Thymus (tissue), 11 donors: ENCODE data around the gene ADAMTS19. TPM values are rescaled to one million over a fixed set of nuclear protein-coding genes. Genes with fewer than 3 reads are reported as not detected.

Experiments
- DNase-seq, 9 donors: peaks; one replicate each; pipeline ENCODE4 v3.0.0-alpha.2; 2013; ENCODE audit warnings: low spot score in 9 of 9, low read depth in 6 of 9, missing footprints in 1 of 9
- H3K27ac ChIP-seq, 2 donors: one replicate each; pipeline ENCODE4 v1.5.1; 2013; ENCODE audit warnings: control low read depth in 1 of 2, low read depth in 1 of 2, low read length in 1 of 2, mild to moderate bottlenecking in 1 of 2, moderate library complexity in 1 of 2
- H3K27me3 ChIP-seq, 2 donors: one replicate each; pipeline ENCODE4 v1.5.1; 2013; ENCODE audit warnings: low read length in 1 of 2; ENCODE audit not compliant: control insufficient read depth in 2 of 2, insufficient read depth in 1 of 2
- H3K36me3 ChIP-seq, 2 donors: one replicate each; pipeline ENCODE4 v1.5.1; 2013; ENCODE audit warnings: low read length in 1 of 2, mild to moderate bottlenecking in 1 of 2, moderate library complexity in 1 of 2; ENCODE audit not compliant: control insufficient read depth in 2 of 2, insufficient read depth in 2 of 2
- H3K4me1 ChIP-seq, 2 donors: one replicate each; pipeline ENCODE4 v1.5.1; 2013; ENCODE audit warnings: low read length in 2 of 2; ENCODE audit not compliant: control insufficient read depth in 2 of 2, insufficient read depth in 2 of 2
- H3K4me3 ChIP-seq, 2 donors: one replicate each; pipeline ENCODE4 v1.5.1; 2013; ENCODE audit warnings: low read length in 2 of 2, control low read depth in 1 of 2, mild to moderate bottlenecking in 1 of 2
- H3K9me3 ChIP-seq, 2 donors: one replicate each; pipeline ENCODE4 v1.5.1; 2013; ENCODE audit warnings: low read length in 1 of 2, mild to moderate bottlenecking in 1 of 2; ENCODE audit not compliant: control insufficient read depth in 2 of 2, insufficient read depth in 1 of 2
- WGBS: extraction: QIAGEN DNeasy Blood & Tissue Kit; methylation state at CpG from one replicate; pipeline ENCODE4 v1.1.7; 2013; 5-methylcytosine and 5-hydroxymethylcytosine counted together
- polyA plus RNA-seq: library from polyadenylated mRNA; stranded (reverse); fragments of 200-250 nt; gene quantifications from one replicate; pipeline ENCODE4 v1.2.3, GENCODE V29; 2013
- total RNA-seq: library from RNA; stranded (reverse); fragments of 120-200 nt; gene quantifications from one replicate; pipeline ENCODE4 v1.2.4, GENCODE V29; 2013
- donor health status: healthy.

ADAMTS19 gene
- total and polyA plus RNA-seq, 2 donors = 0.09 to 0.76 TPM

GRCh38 chr5:129601576-129601975 lies 141.5 kb downstream of the ADAMTS19 start:
- no peak for DNase-seq
- WGBS = 91% methylated on average over 2 of the region's 2 CpGs
- H3K4me1 ChIP-seq = no peaks in the 10 kb centered on the region
- no peaks in the 10 kb centered on the region for H3K36me3 ChIP-seq
- no peak overlapping the region for H3K27ac ChIP-seq
- no peaks in the 10 kb centered on the region for H3K27me3 ChIP-seq
- H3K4me3 ChIP-seq = no peak overlapping the region
- H3K9me3 ChIP-seq = no peaks in the 10 kb centered on the region

DNA sequence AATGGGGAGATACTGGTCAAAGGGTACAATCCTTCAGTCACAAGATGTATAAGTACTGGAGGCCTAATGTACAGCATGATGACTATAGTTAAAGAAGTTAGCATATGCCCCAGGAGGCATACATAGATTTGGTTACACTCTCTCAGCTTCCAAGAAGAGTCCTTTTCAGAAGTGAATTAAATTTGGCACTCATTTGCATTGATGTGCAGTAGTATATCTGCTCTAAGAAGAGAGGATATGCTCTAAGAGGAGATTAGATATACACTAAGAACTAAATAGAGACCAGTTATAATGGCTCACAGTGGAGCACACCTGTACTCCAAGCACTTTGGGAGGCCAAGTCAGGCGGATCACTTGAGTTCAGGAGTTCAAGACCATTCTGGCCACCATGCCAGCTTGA lies 148.3 kb downstream of the ADAMTS19 start:
- H3K4me3 ChIP-seq = no peak overlapping the region
- H3K36me3 ChIP-seq = no peaks in the 10 kb centered on the region
- H3K27ac ChIP-seq = no peak overlapping the region
- H3K4me1 ChIP-seq = no peaks in the 10 kb centered on the region
- DNase-seq = no peak
- H3K27me3 ChIP-seq = no peaks in the 10 kb centered on the region
- WGBS = 80% methylated on average over 1 of the region's 1 CpG
- no peaks in the 10 kb centered on the region for H3K9me3 ChIP-seq

GRCh38 chr5:129609710-129610109 lies 149.6 kb downstream of the ADAMTS19 start:
- Histone ChIP-seq H3K4me3 (no peak overlapping the region), H3K27me3 (no peaks in the 10 kb centered on the region), H3K9me3 (no peaks in the 10 kb centered on the region), H3K4me1 (no peaks in the 10 kb centered on the region), H3K36me3 (no peaks in the 10 kb centered on the region), H3K27ac (no peak overlapping the region)
- DNase-seq = no peak
- 97% methylated on average over 1 of the region's 1 CpG for WGBS

- no peaks in the 10 kb centered on the region for H3K27me3 ChIP-seq
- H3K27ac ChIP-seq = no peak overlapping the region
- WGBS = 99% methylated on average over 1 of the region's 1 CpG
- H3K4me1 ChIP-seq = no peaks in the 10 kb centered on the region
- no peak for DNase-seq
- H3K36me3 ChIP-seq = no peaks in the 10 kb centered on the region
- H3K4me3 ChIP-seq = no peak overlapping the region
- no peaks in the 10 kb centered on the region for H3K9me3 ChIP-seq
These were observed 156.4 kb downstream of the ADAMTS19 start for GRCh38 chr5:129616517-129616916.

GRCh38 chr5:129617206-129617605 lies 157.1 kb downstream of the ADAMTS19 start:
- H3K4me3 ChIP-seq = no peak overlapping the region
- H3K36me3 ChIP-seq = no peaks in the 10 kb centered on the region
- H3K27ac ChIP-seq = no peak overlapping the region
- H3K9me3 ChIP-seq = no peaks in the 10 kb centered on the region
- 92% methylated on average over 1 of the region's 1 CpG for WGBS
- no peaks in the 10 kb centered on the region for H3K27me3 ChIP-seq
- no peaks in the 10 kb centered on the region for H3K4me1 ChIP-seq
- DNase-seq = no peak

- no peak for DNase-seq
- 69% methylated on average over 2 of the region's 2 CpGs for WGBS
- Histone ChIP-seq H3K27me3 (no peaks in the 10 kb centered on the region), H3K27ac (no peak overlapping the region), H3K36me3 (no peaks in the 10 kb centered on the region), H3K4me3 (no peak overlapping the region), H3K4me1 (no peaks in the 10 kb centered on the region), H3K9me3 (no peaks in the 10 kb centered on the region)
These were observed 159.7 kb downstream of the ADAMTS19 start for GRCh38 chr5:129619782-129620181.

DNA sequence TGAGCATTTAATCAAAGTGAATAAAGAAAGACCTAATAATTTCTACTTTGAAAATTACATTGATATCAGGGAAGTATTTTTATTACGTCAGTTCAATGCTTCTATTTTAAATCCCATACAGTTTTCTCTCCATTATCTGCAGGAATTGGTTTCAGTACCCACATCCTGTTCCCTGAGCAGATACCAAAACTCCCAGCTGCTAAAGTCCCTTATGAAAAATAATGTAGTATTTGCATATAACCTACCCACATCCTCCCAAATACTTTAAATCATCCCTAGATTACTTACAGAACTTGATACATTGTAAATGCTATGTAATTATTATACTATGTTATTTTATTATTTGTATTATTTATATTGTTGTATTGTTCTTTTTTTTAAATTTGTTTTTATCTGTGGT lies 162.4 kb downstream of the ADAMTS19 start:
- Histone ChIP-seq H3K4me1 (no peaks in the 10 kb centered on the region), H3K4me3 (no peak overlapping the region), H3K36me3 (no peaks in the 10 kb centered on the region), H3K9me3 (no peaks in the 10 kb centered on the region), H3K27ac (no peak overlapping the region), H3K27me3 (no peaks in the 10 kb centered on the region)
- 13% methylated on average over 1 of the region's 1 CpG for WGBS
- no peak for DNase-seq

DNA sequence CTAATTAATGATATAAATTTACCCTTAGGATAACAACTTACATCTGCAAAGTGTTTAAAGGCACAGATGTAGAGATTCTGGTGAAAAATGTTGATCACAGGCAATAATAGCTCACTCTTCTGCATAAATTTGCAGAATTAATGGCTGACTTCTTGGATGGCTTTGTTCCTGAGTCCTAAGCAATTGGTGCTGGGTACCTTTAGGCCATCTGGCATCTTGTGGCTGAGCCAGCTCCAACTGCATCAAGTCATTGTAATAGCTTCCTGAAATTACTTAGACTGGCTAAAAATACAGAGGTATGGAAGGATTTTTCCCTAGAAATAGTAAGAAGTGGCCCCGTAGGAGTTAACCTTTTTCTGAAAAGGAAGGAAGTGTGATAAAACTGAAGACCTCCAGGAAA lies 169.5 kb downstream of the ADAMTS19 start:
- no peaks in the 10 kb centered on the region for H3K4me1 ChIP-seq
- H3K27me3 ChIP-seq = no peaks in the 10 kb centered on the region
- DNase-seq = no peak
- no peaks in the 10 kb centered on the region for H3K9me3 ChIP-seq
- H3K36me3 ChIP-seq = no peaks in the 10 kb centered on the region
- H3K27ac ChIP-seq = no peak overlapping the region
- 13% methylated on average over 1 of the region's 1 CpG for WGBS
- H3K4me3 ChIP-seq = no peak overlapping the region

DNA sequence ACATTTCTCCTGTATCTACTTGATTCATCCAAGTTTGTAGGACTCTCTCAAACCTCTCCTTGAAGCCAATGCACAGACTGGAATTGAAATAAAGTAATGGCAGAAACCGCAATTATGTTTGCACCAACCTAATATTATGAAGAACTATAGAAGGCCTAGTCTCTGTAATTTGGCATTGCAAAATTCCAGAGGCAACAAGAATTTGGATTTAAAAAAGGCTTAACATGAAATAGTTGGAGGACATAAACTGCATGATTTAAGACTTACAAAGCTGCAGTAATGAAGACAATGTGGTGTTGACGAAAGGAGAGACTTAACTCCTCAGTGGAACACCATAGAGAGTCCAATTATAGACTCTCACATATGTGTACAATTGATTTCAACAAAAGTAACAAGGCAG lies 170.0 kb downstream of the ADAMTS19 start:
- WGBS = 90% methylated on average over 2 of the region's 2 CpGs
- no peak overlapping the region for H3K27ac ChIP-seq

GRCh38 chr5:129631961-129632360 lies 171.9 kb downstream of the ADAMTS19 start:
- DNase-seq = no peak

More for the DNA sequence above, 170.0 kb downstream of the ADAMTS19 start:
- Histone ChIP-seq H3K4me1 (no peaks in the 10 kb centered on the region), H3K4me3 (no peak overlapping the region), H3K27me3 (no peaks in the 10 kb centered on the region), H3K36me3 (no peaks in the 10 kb centered on the region), H3K9me3 (no peaks in the 10 kb centered on the region)
- no peak for DNase-seq

More at GRCh38 chr5:129631961-129632360, 171.9 kb downstream of the ADAMTS19 start:
- H3K4me3 ChIP-seq = no peak overlapping the region
- no peak overlapping the region for H3K27ac ChIP-seq
- H3K4me1 ChIP-seq = no peaks in the 10 kb centered on the region
- no peaks in the 10 kb centered on the region for H3K27me3 ChIP-seq
- no peaks in the 10 kb centered on the region for H3K36me3 ChIP-seq
- H3K9me3 ChIP-seq = no peaks in the 10 kb centered on the region
